ENCODE data around the gene NSMCE1.

Gene NSMCE1
- total RNA-seq, result 31.7 reads per million, percentile 58 among the genes with 10 or more reads in this experiment

GRCh38 chr16:27268376-27269299 is at the start of gene NSMCE1:
Gene NSMCE1 (minus strand): TSS chr16:27268772. CDS start chr16:27257570, 11,202 bp downstream.
- peak; percentile 93 for DNase-seq

GRCh38 chr16:27317738-27318391 is 49.3 kb upstream of the NSMCE1 start:
- peak; percentile 33 for DNase-seq

GRCh38 chr16:27317320-27317719 is 48.7 kb upstream of the NSMCE1 start:
- DNase-seq, result peak; percentile 11

- no peak for DNase-seq
Measured at GRCh38 chr16:27316038-27316680, 47.6 kb upstream of the NSMCE1 start.

- DNase-seq, result peak; percentile 38
Measured at GRCh38 chr16:27315333-27316037, 46.9 kb upstream of the NSMCE1 start.

GRCh38 chr16:27314986-27315332 is 46.4 kb upstream of the NSMCE1 start:
- DNase-seq, result no peak

GRCh38 chr16:27314161-27314723 is 45.7 kb upstream of the NSMCE1 start:
- peak; percentile 45 for DNase-seq

GRCh38 chr16:27313422-27314160 is 45.0 kb upstream of the NSMCE1 start, which contains the start of gene IL4R:
Gene IL4R (plus strand): TSS chr16:27313974. CDS start chr16:27340204, 26,230 bp downstream.
- DNase-seq, result peak; percentile 53

- DNase-seq, result no peak
Measured at GRCh38 chr16:27312580-27313421, 44.2 kb upstream of the NSMCE1 start.

GRCh38 chr16:27311897-27312303 is 43.3 kb upstream of the NSMCE1 start:
- DNase-seq, result no peak

- no peak for DNase-seq
Measured at GRCh38 chr16:27311448-27311830, 42.9 kb upstream of the NSMCE1 start.

GRCh38 chr16:27310576-27311447 is 42.2 kb upstream of the NSMCE1 start:
- DNase-seq, result no peak

GRCh38 chr16:27308792-27309191 is 40.2 kb upstream of the NSMCE1 start:
- no peak for DNase-seq

GRCh38 chr16:27305839-27306442 is 37.4 kb upstream of the NSMCE1 start:
- DNase-seq, result no peak

GRCh38 chr16:27304881-27305745 is 36.5 kb upstream of the NSMCE1 start:
- no peak for DNase-seq

GRCh38 chr16:27304102-27304501 is 35.5 kb upstream of the NSMCE1 start:
- DNase-seq, result no peak

- no peak for DNase-seq
Measured at GRCh38 chr16:27303256-27304100, 34.9 kb upstream of the NSMCE1 start.
